ENCODE data around the gene ZBTB20. TPM values are rescaled to one million over a fixed set of nuclear protein-coding genes. Genes with fewer than 3 reads are reported as not detected.

ZBTB20 gene
- total RNA-seq, 1 donor from 2014 or later = 11.2 TPM

- no peak for DNase-seq (ENCODE audit: low read depth)
- no peak overlapping the region for H3K4me3 ChIP-seq (ENCODE audit: low read depth, low read length)
- TF ChIP-seq, protein P1, sequence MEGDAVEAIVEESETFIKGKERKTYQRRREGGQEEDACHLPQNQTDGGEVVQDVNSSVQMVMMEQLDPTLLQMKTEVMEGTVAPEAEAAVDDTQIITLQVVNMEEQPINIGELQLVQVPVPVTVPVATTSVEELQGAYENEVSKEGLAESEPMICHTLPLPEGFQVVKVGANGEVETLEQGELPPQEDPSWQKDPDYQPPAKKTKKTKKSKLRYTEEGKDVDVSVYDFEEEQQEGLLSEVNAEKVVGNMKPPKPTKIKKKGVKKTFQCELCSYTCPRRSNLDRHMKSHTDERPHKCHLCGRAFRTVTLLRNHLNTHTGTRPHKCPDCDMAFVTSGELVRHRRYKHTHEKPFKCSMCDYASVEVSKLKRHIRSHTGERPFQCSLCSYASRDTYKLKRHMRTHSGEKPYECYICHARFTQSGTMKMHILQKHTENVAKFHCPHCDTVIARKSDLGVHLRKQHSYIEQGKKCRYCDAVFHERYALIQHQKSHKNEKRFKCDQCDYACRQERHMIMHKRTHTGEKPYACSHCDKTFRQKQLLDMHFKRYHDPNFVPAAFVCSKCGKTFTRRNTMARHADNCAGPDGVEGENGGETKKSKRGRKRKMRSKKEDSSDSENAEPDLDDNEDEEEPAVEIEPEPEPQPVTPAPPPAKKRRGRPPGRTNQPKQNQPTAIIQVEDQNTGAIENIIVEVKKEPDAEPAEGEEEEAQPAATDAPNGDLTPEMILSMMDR (conservative IDR thresholded peaks at IDR 0.05; ENCODE audit: low read depth, low read length) = no peak
Measured at GRCh38 chr3:114697401-114697800, 449.7 kb downstream of the ZBTB20 start.

GRCh38 chr3:114694251-114694650 is 452.8 kb downstream of the ZBTB20 start:
- H3K4me3 ChIP-seq (ENCODE audit: low read depth, low read length) = no peak overlapping the region
- DNase-seq (ENCODE audit: low read depth) = no peak
- TF ChIP-seq, protein P1 (conservative IDR thresholded peaks at IDR 0.05; ENCODE audit: low read depth, low read length) = no peak

DNA sequence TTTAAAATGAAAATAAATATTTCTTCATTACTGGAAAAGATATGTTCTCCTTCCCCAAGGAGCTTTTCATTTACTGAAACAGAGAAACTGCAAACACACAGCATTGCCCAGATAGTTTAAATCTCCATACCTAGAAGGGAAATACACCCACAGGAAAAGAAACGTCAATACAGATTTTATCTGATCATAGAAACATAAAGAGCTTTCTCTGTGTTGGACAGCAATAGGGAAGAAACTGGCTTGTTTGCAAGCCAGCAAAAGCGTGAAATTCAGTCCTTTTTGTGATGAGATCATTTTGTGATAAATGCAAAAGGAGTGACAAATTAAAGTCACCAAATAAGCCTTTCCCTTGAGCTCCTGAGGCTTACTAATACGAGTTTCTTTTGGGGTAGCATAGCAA is 455.2 kb downstream of the ZBTB20 start:
- no peak overlapping the region for H3K4me3 ChIP-seq (ENCODE audit: low read depth, low read length)
- TF ChIP-seq, protein P1 (conservative IDR thresholded peaks at IDR 0.05; ENCODE audit: low read depth, low read length) = no peak
- DNase-seq (ENCODE audit: low read depth) = no peak

DNA sequence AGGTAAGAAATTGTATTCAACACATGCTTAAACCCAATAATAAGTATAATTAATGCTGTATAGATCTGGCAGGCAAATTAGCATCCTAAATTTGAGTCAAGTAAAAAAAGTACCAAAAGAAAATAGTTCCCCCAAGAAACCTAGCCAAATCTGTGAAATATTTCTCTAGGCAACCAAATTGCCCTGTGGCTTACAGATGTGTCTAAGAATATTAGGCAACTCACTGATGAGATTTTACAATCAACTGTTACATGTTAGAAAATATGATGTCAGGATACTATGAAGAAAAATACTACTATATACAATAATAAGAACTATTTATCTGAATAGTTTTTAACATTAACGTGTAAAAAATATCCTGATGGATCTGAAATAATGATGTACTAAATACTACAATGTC is 456.2 kb downstream of the ZBTB20 start:
- H3K4me3 ChIP-seq (ENCODE audit: low read depth, low read length) = no peak overlapping the region
- DNase-seq (ENCODE audit: low read depth) = no peak
- TF ChIP-seq, protein P1 (conservative IDR thresholded peaks at IDR 0.05; ENCODE audit: low read depth, low read length) = no peak

- TF ChIP-seq, protein P1 (conservative IDR thresholded peaks at IDR 0.05; ENCODE audit: low read depth, low read length) = no peak
- no peak for DNase-seq (ENCODE audit: low read depth)
- H3K4me3 ChIP-seq (ENCODE audit: low read depth, low read length) = no peak overlapping the region
Measured at GRCh38 chr3:114687151-114687550, 459.9 kb downstream of the ZBTB20 start.

DNA sequence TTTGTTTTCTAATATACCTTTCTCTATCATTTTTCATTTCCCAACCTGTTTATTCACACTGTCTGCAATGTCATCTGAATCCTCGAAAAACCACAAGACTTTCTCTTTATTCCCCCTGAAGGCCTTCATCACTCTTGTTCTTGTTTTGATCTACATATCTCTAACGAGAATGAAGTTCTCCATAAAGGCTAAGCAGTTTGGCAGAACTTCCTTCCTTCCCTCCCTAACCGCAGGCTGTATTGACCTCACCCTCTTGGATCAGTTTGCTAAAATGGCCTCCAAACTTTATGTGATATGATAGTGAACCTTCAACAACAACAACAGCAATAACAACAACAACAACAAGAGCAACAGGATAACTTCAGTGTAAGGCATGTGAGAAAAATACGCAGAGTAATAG is 460.5 kb downstream of the ZBTB20 start:
- DNase-seq (ENCODE audit: low read depth) = no peak
- TF ChIP-seq, protein P1 (conservative IDR thresholded peaks at IDR 0.05; ENCODE audit: low read depth, low read length) = no peak
- no peak overlapping the region for H3K4me3 ChIP-seq (ENCODE audit: low read depth, low read length)

DNA sequence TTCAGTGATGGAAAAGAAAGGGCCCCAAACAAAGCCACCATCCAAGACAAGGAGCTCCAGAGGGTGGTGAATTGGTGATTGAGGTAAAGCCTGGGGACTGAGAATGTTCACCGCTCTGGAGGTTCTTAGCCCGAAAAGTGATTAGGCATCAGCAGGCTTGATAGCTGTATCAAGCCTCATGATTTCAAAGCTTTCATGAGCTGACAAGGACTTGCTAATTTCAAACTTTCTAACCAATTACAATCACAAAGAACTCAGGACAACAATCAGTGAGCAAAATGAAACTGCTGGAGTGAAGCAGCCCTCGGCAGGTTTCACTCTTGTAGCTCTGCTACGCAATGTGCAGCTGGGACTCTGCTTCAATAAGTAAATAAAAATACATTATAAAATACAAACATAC is 461.9 kb downstream of the ZBTB20 start:
- H3K4me3 ChIP-seq (ENCODE audit: low read depth, low read length) = no peak overlapping the region
- TF ChIP-seq, protein P1 (conservative IDR thresholded peaks at IDR 0.05; ENCODE audit: low read depth, low read length) = no peak
- no peak for DNase-seq (ENCODE audit: low read depth)
